CD4-positive, alpha-beta T cell treated with Interleukin-15 for 4 hours (primary cell): ENCODE data around the gene TCERG1L.

ENCODE experiments used
- DNase-seq: peaks from one replicate; pipeline ENCODE4 v3.0.0-alpha.2; 2020; ENCODE audit warnings: low spot score

TCERG1L gene

DNA sequence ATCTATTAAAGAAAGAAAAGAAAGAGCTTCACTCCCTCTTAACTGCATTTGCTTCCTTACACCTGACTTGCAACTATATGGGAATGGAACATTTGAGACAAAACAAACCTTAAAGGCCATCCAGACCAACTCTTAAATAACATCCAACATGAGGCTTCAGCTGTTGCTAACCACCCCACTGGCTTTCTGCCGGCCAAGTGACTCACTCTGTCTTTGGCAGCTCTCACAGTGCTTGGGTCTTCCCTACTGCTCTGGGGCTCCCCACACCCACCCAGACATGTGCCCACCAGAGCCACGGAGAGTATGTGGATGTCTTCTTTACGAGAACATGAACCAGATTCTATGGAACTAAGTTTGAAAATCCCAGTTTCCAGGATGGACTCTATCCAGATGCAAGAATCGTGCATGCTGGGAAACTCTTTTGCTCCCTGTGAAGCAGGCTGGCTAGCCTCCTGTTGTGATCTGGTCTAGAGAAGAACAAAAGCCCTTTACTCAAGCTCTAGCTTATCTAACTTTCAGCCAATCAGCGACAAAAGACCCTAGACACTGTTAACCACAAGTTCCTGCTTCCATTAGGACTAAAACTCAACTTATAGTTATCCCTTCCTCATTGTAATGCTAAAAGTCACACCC, 245.7 kb downstream of the TCERG1L start:
- DNase-seq = no peak

DNA sequence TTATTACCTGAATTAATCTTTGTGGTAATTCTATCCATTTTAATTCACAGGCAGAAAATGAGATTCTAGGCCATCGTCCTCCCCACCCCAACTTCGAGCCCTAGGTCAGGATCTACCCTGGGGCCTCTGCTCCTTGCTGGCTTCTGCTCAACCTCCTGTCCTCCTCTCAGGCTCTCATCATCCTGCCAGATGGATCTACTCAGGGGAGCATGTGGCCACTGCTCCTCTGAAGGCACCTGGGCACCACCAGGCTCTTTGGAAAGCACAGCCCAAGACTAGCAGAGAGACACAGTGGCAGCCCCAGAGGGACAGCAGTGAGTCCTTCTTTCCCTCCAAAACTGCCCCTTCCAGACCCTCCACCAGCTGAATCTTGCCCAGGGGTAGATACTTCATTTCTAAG, 248.2 kb downstream of the TCERG1L start:
- DNase-seq = no peak

DNA sequence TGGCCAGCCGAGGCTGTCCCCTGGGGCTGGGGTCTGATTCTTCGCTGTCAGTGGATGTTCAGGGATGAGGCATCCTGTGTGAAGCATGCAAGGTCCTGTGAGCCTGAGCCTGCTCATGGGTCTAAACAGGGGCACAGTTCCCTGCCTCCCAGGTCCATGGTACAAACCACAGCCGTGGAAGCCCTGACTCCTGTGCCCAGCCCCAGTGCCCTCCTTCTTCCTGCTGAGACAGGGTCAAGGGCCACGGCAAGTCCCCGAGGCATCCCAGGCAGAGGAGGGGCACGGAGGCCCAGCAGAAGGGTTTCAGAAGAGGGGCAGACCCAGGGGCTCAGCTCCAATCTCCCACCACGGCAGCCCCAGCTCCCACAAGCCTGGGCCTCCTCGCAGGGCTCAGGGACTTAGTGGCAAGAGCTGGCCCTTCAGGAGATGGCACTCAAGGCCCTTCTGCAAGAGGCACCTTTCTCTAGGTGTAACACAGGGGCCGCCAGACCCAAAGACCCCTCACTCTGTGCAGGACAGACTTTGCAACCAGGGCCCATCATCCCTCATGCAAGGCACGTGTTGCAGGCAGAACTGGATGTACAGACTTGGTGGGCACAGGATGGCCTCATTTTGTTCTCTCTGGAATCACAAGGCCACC, 248.8 kb downstream of the TCERG1L start:
- no peak for DNase-seq

DNA sequence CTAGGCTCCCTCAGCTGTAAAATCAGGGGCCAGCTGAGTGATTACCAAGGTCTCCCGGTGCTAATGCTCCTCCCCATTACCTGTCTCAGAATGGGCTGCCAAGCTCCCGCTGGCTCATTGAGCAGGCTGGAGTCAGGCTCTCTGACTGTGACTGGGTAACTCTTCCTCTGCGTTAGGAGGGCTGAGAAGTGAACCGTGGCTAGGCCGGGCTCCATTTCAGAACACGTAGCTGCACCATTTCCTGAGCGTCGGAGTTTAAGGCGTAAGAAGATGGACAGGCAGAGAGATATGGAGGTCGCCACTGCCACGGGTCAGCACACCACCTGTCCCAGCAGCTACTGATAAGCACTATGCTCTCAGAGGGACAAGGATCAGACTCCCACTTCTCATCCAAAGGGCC, 250.3 kb downstream of the TCERG1L start:
- no peak for DNase-seq

DNA sequence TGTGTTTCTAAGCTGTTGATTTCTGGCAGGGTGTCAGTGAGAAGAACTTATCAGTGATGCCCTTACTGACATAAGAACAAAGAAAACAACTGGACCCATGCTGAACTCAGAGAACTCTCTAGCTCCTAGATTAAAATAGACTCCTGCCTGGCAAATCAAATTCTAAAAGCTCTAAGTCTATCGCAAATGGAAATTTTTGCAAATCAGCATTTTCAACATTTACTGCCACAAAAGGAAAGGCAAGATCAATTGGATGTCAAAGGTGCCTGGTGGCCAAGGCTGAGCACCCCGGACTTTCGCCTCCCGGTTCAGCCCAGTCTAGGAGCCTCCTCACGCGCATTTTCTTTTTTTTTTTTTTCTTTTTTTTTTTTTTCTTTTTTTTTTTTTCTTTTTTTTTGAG, 251.6 kb downstream of the TCERG1L start:
- no peak for DNase-seq

DNA sequence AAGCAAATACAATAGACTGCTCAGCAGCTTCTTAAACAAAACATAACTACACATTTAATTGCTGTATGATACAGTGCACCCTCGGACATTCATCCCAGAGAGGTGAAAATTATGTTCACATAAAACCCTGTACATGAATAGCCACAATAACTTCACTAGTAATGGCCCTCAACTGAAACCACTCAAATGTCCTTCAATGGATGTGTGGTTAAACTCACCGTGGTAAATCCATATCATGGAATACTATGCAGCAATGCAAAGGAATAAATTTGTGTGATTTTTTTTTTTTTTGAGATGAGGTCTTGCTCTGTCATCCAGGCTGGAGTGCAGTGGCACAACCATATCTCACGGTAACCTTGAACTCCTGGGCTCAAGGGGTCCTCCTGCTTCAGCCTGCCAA, 252.7 kb downstream of the TCERG1L start:
- DNase-seq = no peak

DNA sequence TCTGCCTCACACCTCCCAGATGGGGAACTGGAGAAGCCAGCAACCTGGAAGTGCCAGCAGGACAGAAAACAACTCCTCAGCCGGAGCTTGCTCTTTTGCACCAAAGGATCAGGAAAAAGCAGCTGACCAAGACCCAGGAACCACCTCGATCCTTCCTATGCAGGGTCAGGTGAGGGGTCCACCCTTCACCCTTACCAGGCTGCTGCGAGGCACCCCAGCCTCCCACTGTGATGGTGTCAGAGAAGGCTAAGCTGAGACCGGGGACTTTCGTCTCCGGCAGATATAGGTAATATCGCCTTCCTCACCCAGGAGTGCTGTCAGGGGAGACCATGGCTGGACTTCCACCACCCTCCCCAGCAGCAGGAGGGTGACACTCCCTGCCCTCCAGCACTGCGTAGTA, 254.7 kb downstream of the TCERG1L start:
- DNase-seq = no peak

DNA sequence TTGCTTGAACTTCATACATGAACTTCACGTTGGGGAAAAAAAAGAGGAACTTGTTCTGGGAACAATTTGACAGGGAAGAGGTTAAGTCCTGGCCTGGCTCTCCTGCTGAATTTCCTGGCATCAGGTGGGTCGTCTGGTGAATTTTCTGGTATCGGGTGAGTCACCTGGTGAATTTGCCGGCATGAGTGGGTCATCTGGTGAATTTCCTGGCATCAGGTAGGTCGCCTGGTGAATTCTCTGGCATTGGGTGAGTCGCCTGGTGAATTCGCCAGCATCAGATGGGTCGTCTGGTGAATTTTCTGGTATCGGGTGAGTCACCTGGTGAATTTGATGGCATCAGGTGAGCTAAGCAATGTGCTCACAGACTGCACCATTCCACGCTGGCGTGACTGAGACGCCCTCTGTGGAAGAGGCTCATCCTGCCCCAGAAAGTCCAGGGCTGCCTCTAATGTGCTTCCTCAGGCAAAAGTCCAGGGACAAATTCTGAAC, 255.4 kb downstream of the TCERG1L start:
- no peak for DNase-seq

DNA sequence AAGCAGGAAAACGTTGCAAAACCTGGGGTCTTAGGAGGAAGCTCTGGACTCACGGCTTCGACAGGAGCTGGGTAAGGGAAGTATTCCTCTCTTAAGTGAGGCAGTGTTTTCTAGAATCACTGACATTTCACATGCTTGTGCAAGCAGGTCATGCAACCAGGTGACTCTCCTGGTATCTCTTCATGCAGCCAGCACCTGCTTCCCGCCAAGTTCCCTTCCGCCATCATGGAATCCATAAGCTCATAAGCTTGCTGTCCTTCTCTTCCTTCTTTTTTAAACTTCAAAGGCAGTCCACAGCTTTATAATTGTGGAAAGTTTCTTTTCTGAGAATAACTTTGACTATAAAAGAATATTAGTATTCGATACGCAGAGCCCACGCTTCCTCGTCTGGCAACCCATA, 256.1 kb downstream of the TCERG1L start:
- DNase-seq = no peak

DNA sequence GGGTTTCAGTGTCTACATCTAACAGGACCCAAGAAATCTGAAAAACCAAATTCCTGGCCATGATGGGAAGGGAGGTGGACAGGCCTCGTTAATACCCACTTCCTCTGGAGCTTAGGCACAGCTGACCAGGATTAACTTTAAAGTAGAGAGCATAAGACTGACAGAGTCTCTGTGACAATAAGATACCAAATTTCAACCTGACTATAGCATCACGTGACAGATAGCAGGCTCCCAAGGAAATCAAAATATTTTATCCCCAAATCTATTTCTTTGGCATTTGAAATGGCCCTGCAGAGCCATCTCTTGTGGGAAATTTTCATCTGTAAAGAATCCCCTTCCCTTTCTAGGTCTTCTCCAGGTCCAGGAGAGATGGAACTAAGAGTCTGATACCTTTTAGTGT, 258.3 kb downstream of the TCERG1L start:
- no peak for DNase-seq

DNA sequence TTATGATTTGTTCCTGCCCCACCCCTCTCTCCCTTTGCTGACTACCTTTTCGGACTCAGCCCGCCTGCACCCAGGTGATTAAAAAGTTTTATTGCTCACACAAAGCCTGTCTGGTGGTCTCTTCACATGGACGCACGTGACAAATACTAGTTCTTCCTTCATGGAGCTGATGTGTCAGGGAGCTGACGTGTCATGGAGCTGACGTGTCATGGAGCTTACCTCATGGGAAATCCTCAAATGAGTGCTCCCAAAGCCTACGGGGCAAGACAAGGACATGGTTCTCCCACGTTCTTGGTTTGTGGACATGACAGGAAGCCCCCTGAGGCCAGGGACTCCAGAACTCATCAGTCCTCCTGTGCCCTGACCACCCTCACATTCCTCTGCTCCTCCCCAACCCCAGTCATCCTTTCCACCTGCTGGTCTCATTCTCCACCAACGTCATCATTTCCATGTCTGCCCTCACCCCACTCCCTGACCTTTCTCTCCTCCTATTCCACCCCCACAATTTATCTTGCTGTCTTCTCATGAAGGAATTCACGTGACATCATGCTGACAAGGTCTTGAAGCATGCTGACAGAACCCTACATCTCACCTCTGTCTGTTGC, 261.3 kb downstream of the TCERG1L start:
- DNase-seq = no peak

DNA sequence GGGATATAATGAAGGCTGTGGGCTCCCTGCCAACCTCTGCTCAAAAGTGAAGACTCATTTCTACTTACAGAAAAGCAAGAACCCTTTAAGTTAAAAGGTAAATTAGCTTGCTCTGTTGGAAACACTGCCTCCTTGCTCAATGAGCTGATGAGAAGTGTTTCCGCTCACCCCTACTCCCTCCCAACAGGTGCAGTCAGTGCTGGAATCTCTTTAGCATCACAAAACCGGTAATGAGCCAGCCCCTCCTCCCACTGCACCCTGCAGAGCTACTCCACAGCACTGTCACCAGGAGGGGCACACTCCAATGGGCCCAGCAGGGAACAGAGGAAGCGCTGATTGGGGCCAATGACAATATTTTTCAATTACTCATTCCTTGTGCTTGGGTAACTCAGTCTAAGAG, 262.5 kb downstream of the TCERG1L start:
- DNase-seq = no peak

DNA sequence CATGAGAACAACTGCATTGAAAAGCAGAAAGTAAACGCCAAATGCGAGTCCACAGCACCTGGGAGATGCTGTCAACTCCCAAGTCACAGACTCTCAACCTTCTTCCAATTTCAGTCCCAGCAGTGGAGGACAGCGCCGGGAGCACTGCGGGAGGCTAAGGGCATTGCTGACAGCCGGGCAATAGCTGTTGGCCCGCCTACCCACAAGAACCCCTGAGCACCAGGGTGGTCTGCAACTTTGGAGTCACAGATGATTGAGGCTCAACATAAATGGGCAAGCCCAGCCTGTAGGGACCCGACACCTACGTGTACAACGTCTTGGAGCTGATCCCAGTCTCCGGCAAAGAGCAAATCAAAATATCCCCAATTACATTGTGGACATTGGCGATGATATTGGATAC, 262.9 kb downstream of the TCERG1L start:
- DNase-seq = no peak

DNA sequence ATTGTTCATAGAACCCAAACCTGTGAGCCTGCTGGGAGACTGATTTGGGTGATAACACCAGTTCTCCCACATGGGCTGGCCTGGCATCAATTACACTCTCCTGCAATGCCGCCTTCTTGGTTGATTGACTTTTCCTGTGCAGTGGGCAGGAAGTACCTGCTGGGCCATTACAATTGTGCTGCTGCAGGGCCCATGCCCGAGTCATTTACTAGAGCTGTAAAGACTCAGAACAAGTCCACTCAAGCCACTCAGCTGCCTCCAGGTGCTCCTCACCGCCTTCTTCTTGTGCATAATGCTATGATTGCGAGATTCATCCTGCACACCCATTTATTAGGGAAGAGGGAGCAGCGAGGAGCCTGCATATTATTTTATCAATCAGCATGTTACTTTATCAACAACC, 264.0 kb downstream of the TCERG1L start:
- DNase-seq = no peak

DNA sequence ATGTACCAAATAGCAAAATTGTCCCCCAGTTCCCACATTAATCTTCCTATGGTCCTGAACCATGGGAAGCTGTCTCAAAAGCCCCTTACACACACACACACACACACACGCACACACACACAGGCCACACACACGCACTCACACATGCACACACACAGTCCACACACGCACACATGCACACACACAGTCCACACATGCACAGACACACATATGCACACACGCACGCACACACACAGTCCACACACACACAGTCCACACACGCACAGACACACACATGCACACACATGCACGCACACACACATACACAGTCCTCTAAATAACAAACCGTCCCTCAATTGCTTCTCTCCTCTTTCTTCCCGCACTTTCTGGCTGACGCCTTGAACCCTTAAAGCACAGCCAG, 265.3 kb downstream of the TCERG1L start:
- no peak for DNase-seq

DNA sequence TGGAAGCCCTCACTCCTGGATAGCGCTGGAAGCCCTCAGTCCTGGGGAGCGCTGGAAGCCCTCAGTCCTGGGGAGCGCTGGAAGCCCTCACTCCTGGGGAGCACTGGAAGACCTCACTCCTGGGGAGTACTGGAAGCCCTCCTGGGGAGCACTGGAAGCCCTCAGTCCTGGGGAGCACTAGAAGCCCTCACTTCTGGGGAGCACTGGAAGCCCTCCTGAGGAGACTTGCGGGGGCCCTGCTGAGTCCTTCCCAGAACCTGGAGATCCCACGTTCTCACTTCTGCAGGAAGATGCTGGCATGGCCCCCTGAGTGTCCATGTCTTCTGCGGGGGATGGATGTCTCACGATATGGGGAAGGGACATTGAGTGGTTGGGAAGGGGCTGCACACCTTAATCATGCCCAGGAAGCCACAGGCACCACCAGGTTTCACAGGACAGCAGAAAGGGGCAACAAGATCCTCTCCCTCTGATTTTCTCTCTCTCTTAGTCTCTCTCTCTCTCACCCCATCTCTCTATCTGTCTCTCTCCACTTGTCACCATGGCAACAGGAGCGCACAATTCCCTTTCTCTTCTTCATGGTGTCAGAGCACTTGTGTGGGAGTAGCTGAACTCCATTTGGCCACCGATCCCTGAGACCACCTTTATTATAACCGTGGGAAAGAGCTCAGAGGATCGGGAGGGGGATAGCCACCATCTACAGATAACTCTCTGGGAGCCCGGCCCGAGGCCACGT, 267.0 kb downstream of the TCERG1L start:
- DNase-seq = no peak

DNA sequence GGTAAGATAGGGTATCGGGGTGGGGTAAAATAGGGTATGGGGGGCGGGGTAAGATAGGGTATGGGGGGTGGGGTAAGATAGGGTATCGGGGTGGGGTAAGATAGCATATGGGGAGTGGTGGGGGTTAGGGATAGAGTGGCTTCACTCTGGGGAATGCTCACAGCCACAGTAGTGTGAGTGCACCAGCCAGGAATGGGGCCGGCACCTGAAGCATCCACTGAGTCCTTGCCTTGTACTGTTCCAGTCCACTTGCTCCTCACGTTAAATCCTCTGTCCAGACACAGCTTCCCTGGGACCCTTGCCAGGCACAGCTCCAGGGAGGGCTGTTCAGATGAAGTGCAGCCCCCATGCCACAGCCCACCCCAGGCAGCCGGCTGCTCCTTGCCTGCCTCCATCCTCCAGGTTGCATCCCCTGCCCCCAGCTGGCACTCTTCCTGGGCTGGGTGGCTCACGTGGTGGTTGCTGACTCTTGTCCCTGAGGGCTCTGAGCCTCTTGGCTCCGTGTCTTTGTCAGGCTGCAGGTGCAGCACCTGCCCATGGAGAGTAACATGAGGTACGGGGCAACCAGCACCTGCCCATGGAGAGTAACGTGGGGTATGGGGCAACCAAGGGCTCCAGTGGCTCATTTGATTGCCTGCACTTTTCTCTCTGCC, 268.4 kb downstream of the TCERG1L start:
- no peak for DNase-seq
